GM13976 (cell line): ENCODE results near the gene CENPC.

Source experiments
- DNase-seq: peaks from one replicate; pipeline ENCODE4 v3.0.0; 2012; ENCODE audit warnings: low spot score
- in situ Hi-C: fragments of 300-500 bp; cut with MboI; formaldehyde crosslinking; loops from one replicate; pipeline ENCODE4 v1.12.0; 2022; ENCODE audit warnings: low sequenced_read_pairs, mixed read lengths, inconsistent platforms; ENCODE audit not compliant: unreplicated experiment
- TF ChIP-seq, protein P1 (sequence below): IDR thresholded peaks from 2 replicates; pipeline ENCODE4 v1.5.1; 2012; ENCODE audit warnings: borderline replicate concordance, mild to moderate bottlenecking; ENCODE audit not compliant: insufficient read depth; ENCODE audit errors: extremely low read depth, missing control alignments, control extremely low read depth

CENPC gene

DNA sequence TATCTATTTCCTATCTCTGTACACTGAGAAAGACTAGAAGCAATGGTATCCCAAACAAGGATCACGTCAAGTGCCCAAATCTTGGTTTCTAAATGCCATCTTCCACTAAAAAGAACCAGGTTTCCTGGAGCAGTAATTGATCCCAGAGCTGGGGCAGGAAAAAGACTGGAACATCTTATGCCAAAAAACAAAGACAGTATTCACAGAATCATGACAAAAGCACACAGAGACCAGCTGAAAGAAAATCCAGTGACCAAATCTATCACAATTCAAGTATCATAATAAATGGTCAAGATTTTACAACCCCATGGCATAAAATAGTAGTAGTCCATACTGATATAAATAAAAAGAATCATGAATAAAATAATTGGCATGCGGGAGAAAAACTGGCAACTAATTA, 44.9 kb downstream of the CENPC start:
- no peak for DNase-seq
- TF ChIP-seq, protein P1, sequence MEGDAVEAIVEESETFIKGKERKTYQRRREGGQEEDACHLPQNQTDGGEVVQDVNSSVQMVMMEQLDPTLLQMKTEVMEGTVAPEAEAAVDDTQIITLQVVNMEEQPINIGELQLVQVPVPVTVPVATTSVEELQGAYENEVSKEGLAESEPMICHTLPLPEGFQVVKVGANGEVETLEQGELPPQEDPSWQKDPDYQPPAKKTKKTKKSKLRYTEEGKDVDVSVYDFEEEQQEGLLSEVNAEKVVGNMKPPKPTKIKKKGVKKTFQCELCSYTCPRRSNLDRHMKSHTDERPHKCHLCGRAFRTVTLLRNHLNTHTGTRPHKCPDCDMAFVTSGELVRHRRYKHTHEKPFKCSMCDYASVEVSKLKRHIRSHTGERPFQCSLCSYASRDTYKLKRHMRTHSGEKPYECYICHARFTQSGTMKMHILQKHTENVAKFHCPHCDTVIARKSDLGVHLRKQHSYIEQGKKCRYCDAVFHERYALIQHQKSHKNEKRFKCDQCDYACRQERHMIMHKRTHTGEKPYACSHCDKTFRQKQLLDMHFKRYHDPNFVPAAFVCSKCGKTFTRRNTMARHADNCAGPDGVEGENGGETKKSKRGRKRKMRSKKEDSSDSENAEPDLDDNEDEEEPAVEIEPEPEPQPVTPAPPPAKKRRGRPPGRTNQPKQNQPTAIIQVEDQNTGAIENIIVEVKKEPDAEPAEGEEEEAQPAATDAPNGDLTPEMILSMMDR = no peak
- in situ Hi-C loops = no loop called here

DNA sequence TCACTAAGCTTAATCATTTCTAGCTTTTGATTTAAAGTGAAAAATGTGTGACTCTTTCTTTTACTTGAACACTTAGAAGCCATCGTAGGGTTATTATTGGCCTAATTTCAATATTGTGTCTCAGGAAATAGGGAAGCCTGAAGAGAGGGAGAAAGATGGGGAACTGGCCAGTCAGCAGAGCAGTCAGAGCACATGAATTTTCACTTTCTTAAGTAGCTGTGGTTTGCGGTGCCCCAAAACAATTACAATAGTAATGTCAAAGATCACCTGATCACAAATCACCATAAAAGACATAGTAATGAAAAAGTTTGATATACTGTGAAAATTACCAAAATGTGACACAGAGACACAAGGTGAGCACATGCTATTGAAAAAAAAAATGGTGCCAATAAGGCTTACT, 45.5 kb downstream of the CENPC start:
- DNase-seq = no peak
- in situ Hi-C loops = no loop called here
- TF ChIP-seq, protein P1 = no peak

GRCh38 chr4:67483868-67484602, 61.3 kb downstream of the CENPC start:
- in situ Hi-C loops = no loop called here
- TF ChIP-seq, protein P1 = no peak
- no peak for DNase-seq

GRCh38 chr4:67480810-67481209, 64.5 kb downstream of the CENPC start:
- in situ Hi-C loops = no loop called here
- TF ChIP-seq, protein P1 = no peak
- DNase-seq = no peak

GRCh38 chr4:67475155-67475554, 70.1 kb downstream of the CENPC start:
- in situ Hi-C loops = no loop called here
- TF ChIP-seq, protein P1 = no peak
- DNase-seq = no peak

DNA sequence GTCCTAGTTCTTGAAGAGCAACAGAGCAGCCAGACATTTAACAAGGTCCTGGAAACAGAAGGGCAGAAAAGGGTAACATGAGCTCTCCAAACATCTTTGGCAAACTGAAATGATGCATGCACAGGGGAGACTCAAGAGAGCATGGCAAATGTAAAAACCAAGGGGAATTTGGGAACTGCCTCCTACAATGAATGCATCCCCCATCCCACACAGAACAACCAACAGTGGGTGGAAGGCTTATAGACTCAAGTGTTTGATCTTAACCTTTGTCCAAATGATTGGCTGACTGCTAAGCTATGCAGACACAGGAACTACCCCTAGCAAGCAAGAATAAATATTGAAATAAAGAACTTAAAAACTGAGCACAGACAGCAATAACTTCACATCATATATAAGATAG, 74.4 kb downstream of the CENPC start:
- TF ChIP-seq, protein P1 = no peak
- in situ Hi-C loops = no loop called here
- no peak for DNase-seq
